BLaER1 (cell line): ENCODE results near the gene MAP3K19.
"Not testable (repeated sequence)": the region's sequence is repeated elsewhere in the genome, so short reads cannot be mapped to it uniquely, and the experiment has no call there.

Source experiments
- H3K27ac ChIP-seq: shearing (Covaris generic); formaldehyde crosslinking; 2 replicates; pipeline ENCODE4 v1.8.1; 2022
- H3K27me3 ChIP-seq: shearing (Covaris generic); formaldehyde crosslinking; 2 replicates; pipeline ENCODE4 v1.8.1; 2022
- H3K36me3 ChIP-seq: shearing (Covaris generic); formaldehyde crosslinking; 2 replicates; pipeline ENCODE4 v1.8.1; 2022
- H3K4me1 ChIP-seq: shearing (Covaris generic); formaldehyde crosslinking; 2 replicates; pipeline ENCODE4 v1.8.1; 2022
- H3K4me2 ChIP-seq: shearing (Covaris generic); formaldehyde crosslinking; 2 replicates; pipeline ENCODE4 v1.8.1; 2022
- H3K4me3 ChIP-seq: shearing (Covaris generic); formaldehyde crosslinking; 2 replicates; pipeline ENCODE4 v1.8.1; 2022
- H3K9ac ChIP-seq: shearing (Covaris generic); formaldehyde crosslinking; 2 replicates; pipeline ENCODE4 v1.8.1; 2022
- H3K9me3 ChIP-seq: shearing (Covaris generic); formaldehyde crosslinking; 2 replicates; pipeline ENCODE4 v1.8.1; 2022
- H4K20me1 ChIP-seq: shearing (Covaris generic); formaldehyde crosslinking; 2 replicates; pipeline ENCODE4 v1.8.1; 2022
- Cebpa-rat ChIP-seq: shearing (Covaris generic); IDR thresholded peaks from 2 replicates; pipeline ENCODE4 v1.8.1; 2022

MAP3K19 gene

DNA sequence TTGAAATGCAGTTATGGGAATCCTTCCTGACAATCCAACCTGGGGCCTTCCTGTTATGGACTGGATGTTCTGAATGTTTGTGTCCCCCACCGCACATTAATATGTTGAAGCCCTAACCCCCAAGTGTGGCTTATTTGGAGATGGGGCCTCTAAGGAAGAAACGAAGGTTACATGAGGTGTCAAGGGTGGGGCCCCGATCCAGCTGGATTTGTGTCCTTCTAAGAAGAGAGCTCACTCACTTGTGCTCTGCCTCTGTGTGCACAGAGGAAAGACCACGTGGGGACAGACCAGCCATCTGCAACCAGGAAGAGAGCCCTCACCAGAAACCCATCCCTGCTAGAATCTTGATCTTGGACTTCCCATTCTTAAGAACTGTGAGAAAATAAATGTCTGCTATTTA is 44.4 kb downstream of the MAP3K19 start:
- no peaks in the 10 kb centered on the region for H3K36me3 ChIP-seq
- H3K4me1 ChIP-seq: no peaks in the 10 kb centered on the region
- TF ChIP-seq Cebpa-rat: no peak
- no peaks in the 10 kb centered on the region for H4K20me1 ChIP-seq
- no peaks in the 10 kb centered on the region for H3K9me3 ChIP-seq
- H3K4me2 ChIP-seq: no peak overlapping the region
- no peak overlapping the region for H3K4me3 ChIP-seq
- H3K9ac ChIP-seq: no peak overlapping the region
- H3K27me3 ChIP-seq: no peaks in the 10 kb centered on the region
- H3K27ac ChIP-seq: no peak overlapping the region

- no peaks in the 10 kb centered on the region for H4K20me1 ChIP-seq
- H3K27ac ChIP-seq: no peak overlapping the region
- H3K9ac ChIP-seq: no peak overlapping the region
- H3K36me3 ChIP-seq: no peaks in the 10 kb centered on the region
- H3K4me2 ChIP-seq: no peak overlapping the region
- H3K27me3 ChIP-seq: no peaks in the 10 kb centered on the region
- no peak for TF ChIP-seq Cebpa-rat
- H3K4me3 ChIP-seq: no peak overlapping the region
- no peaks in the 10 kb centered on the region for H3K9me3 ChIP-seq
- H3K4me1 ChIP-seq: no peaks in the 10 kb centered on the region
Observed at GRCh38 chr2:134999521-134999920, 47.7 kb downstream of the MAP3K19 start.

- no peak for TF ChIP-seq Cebpa-rat
Observed at GRCh38 chr2:134988994-134989605, 58.1 kb downstream of the MAP3K19 start.

GRCh38 chr2:134985061-134985460 is 62.2 kb downstream of the MAP3K19 start:
- Histone ChIP-seq H3K36me3 (peaks cover 17% of the 10 kb centered on the region), H3K4me1 (peaks cover 43% of the 10 kb centered on the region), H3K9ac (no peak overlapping the region), H3K27ac (no peak overlapping the region), H3K4me2 (no peak overlapping the region), H3K27me3 (no peaks in the 10 kb centered on the region), H3K9me3 (peaks cover 26% of the 10 kb centered on the region), H3K4me3 (no peak overlapping the region), H4K20me1 (no peaks in the 10 kb centered on the region)
- no peak for TF ChIP-seq Cebpa-rat

More at GRCh38 chr2:134988994-134989605, 58.1 kb downstream of the MAP3K19 start:
- H4K20me1 ChIP-seq: no peaks in the 10 kb centered on the region
- H3K27ac ChIP-seq: no peak overlapping the region
- H3K4me2 ChIP-seq: no peak overlapping the region
- H3K9me3 ChIP-seq: peaks cover 11% of the 10 kb centered on the region
- no peak overlapping the region for H3K9ac ChIP-seq
- H3K27me3 ChIP-seq: no peaks in the 10 kb centered on the region
- H3K4me1 ChIP-seq: peaks cover 9% of the 10 kb centered on the region; the same call in 1 of the 2 replicates
- H3K4me3 ChIP-seq: no peak overlapping the region
- peaks cover 12% of the 10 kb centered on the region for H3K36me3 ChIP-seq

- 0 out of 2 replicates have a peak, but pooled peaks have one; percentile 22 for TF ChIP-seq Cebpa-rat
- peak overlapping the region; percentile 16; the same call in 1 of the 2 replicates for H3K9ac ChIP-seq
- H3K4me1 ChIP-seq: peaks cover 60% of the 10 kb centered on the region
- peak overlapping the region; percentile 56 for H3K4me2 ChIP-seq
- no peaks in the 10 kb centered on the region for H4K20me1 ChIP-seq
- no peaks in the 10 kb centered on the region for H3K27me3 ChIP-seq
- H3K9me3 ChIP-seq: peaks cover 26% of the 10 kb centered on the region
- peak overlapping the region; percentile 77 for H3K27ac ChIP-seq
- H3K4me3 ChIP-seq: no peak overlapping the region
- H3K36me3 ChIP-seq: peaks cover 17% of the 10 kb centered on the region
Observed at GRCh38 chr2:134982603-134983002, 64.6 kb downstream of the MAP3K19 start.

- Histone ChIP-seq H3K9me3 (peaks cover 26% of the 10 kb centered on the region), H3K4me1 (peaks cover 80% of the 10 kb centered on the region), H3K27me3 (no peaks in the 10 kb centered on the region), H3K36me3 (peaks cover 17% of the 10 kb centered on the region), H3K9ac (no peak overlapping the region), H3K4me2 (no peak overlapping the region), H4K20me1 (no peaks in the 10 kb centered on the region), H3K4me3 (no peak overlapping the region), H3K27ac (peak overlapping the region; percentile 99; the same call in 1 of the 2 replicates)
- no peak for TF ChIP-seq Cebpa-rat
Observed at GRCh38 chr2:134980639-134981038, 66.6 kb downstream of the MAP3K19 start.

GRCh38 chr2:134979221-134979620 is 68.0 kb downstream of the MAP3K19 start:
- Histone ChIP-seq H3K27me3 (no peaks in the 10 kb centered on the region), H3K27ac (peak overlapping the region; percentile 99), H4K20me1 (no peaks in the 10 kb centered on the region), H3K4me2 (peak overlapping the region; percentile 89), H3K36me3 (peaks cover 7% of the 10 kb centered on the region), H3K4me3 (no peak overlapping the region), H3K9ac (peak overlapping the region; percentile 36; the same call in 1 of the 2 replicates), H3K4me1 (peaks cover 89% of the 10 kb centered on the region), H3K9me3 (peaks cover 26% of the 10 kb centered on the region)
- no peak for TF ChIP-seq Cebpa-rat

DNA sequence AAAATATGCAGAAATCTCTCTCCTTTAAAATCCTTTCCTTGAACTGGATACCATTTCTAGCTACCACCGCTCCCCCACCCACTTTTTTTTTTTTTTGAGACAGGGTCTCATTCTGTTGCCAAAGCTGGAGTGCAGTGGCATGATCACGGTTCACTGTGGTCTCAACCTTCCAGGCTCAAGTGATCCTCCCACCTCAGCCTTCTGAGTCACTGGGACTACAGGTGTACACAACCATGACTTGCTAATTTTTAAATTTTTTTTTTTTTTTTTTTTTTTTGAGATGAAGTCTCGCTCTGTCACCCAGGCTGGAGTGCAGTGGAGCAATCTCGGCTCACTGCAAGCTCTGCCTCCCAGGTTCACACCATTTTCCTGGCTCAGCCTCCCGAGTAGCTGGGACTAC is 70.1 kb downstream of the MAP3K19 start:
- H3K27me3 ChIP-seq, H3K36me3 ChIP-seq, H3K4me3 ChIP-seq, H4K20me1 ChIP-seq: not testable (repeated sequence)
- H3K27ac ChIP-seq: peak overlapping the region; percentile 99
- peak overlapping the region; percentile 89 for H3K4me2 ChIP-seq
- H3K4me1 ChIP-seq: peaks cover 70% of the 10 kb centered on the region
- peak overlapping the region; percentile 85; the same call in 1 of the 2 replicates for H3K9ac ChIP-seq
- peaks cover 39% of the 10 kb centered on the region for H3K9me3 ChIP-seq

DNA sequence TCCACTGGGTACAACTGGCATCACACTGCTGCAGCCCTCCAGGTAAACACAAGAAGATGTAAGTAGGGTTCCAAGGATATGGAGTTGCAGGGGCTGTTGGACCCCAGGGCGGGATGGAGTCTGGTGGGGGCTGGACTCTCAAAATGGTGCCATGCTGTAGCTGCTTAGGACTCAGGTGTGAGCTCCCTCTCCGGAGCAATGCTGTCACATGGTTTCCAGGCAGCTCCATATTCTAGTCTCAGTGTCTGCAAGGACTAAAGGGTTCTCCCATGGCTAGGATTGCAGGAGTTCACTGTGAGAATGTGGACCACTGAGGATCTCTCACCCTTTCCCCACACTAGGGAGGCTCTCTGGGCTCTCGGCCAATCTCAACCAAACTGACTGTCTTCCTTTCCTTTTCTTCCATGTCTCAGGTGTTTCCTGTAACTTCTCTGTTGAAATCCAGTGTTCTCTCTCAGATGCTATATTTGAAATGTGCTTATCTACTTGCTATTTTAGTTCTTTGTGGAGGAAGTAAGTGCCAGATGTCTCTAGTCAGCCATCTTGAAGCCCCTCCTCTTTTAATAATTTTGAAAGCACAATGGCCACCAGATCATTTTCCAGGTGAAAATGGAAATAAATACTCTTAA is 71.1 kb downstream of the MAP3K19 start:
- Histone ChIP-seq H3K4me2 (peak overlapping the region; percentile 89), H3K27ac (peak overlapping the region; percentile 99), H3K36me3 (peaks cover 3% of the 10 kb centered on the region; the same call in 1 of the 2 replicates), H3K27me3 (no peaks in the 10 kb centered on the region), H4K20me1 (no peaks in the 10 kb centered on the region), H3K4me1 (peaks cover 62% of the 10 kb centered on the region), H3K9me3 (peaks cover 41% of the 10 kb centered on the region), H3K4me3 (peak overlapping the region; percentile 53), H3K9ac (peak overlapping the region; percentile 85)
- no peak for TF ChIP-seq Cebpa-rat

DNA sequence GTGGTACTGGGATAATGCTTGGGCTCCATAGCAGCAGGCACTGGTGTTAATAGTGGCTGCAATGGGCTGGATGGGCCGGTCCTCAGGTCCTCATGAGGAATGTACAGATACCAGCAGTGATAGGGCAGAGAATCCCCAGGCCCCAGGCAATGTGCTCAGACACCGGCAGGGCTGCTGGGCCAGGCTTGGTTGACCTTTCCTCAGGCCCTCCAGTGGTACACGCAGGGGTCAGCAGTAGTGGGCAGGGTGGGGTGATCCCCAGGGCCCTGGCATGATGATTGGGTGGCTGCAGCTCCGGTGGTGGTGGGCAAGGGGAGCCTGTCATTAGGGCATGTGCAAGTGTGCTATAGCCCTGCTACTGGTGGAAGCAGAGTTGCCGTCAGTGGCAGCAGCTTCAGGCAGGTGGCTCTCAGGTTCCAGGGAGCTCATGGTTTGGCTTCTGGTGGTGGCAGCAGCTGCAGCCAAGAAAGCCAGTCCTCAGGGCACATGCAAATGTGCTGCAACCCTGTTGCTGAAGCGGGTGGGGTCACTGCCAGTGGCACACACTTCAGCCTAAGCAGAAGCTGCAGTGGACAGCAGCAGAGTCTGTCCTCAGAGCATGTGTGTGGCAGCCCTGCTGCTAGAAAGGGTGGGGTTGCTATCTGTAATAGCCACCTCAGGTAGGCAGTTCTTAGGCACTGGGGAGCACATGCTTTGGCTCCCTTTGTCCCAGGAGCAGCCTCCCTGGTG is 71.8 kb downstream of the MAP3K19 start:
- peaks cover 43% of the 10 kb centered on the region for H3K9me3 ChIP-seq
- peak overlapping the region; percentile 53 for H3K4me3 ChIP-seq
- H3K4me2 ChIP-seq: peak overlapping the region; percentile 89
- no peaks in the 10 kb centered on the region for H4K20me1 ChIP-seq
- no peak for TF ChIP-seq Cebpa-rat
- peak overlapping the region; percentile 99 for H3K27ac ChIP-seq
- peaks cover 59% of the 10 kb centered on the region for H3K4me1 ChIP-seq
- H3K9ac ChIP-seq: peak overlapping the region; percentile 85
- peaks cover 3% of the 10 kb centered on the region; the same call in 1 of the 2 replicates for H3K36me3 ChIP-seq
- H3K27me3 ChIP-seq: no peaks in the 10 kb centered on the region
